Lower lobe of right lung (tissue), 2 donors: ENCODE measurements around the gene ULK4. TPM values are rescaled to one million over a fixed set of nuclear protein-coding genes. Genes with fewer than 3 reads are reported as not detected.
"Not testable (repeated sequence)": the region's sequence is repeated elsewhere in the genome, so short reads cannot be mapped to it uniquely, and the experiment has no call there.

ENCODE experiments used
- ATAC-seq, 2 donors: fragments of 200-7000 bp; cut with Tn5 transposase; one replicate each; pipeline ENCODE4 v1.9.1; 2020 to 2022; ENCODE audit warnings: mild to moderate bottlenecking in 2 of 2, moderate library complexity in 2 of 2
- DNase-seq: peaks from one replicate; pipeline ENCODE4 v3.0.0-alpha.2; 2020
- H3K27ac ChIP-seq: fragments of 200-600 bp; one replicate; pipeline ENCODE4 v1.8.0; 2022
- H3K27me3 ChIP-seq: fragments of 200-600 bp; one replicate; pipeline ENCODE4 v1.8.0; 2022; ENCODE audit warnings: low read depth
- H3K36me3 ChIP-seq: fragments of 200-600 bp; one replicate; pipeline ENCODE4 v1.8.0; 2022; ENCODE audit warnings: mild to moderate bottlenecking
- H3K4me1 ChIP-seq: fragments of 200-600 bp; one replicate; pipeline ENCODE4 v1.8.0; 2022
- H3K4me3 ChIP-seq: fragments of 200-600 bp; one replicate; pipeline ENCODE4 v1.8.0; 2022; ENCODE audit warnings: mild to moderate bottlenecking
- H3K9me3 ChIP-seq: fragments of 200-600 bp; one replicate; pipeline ENCODE4 v1.8.0; 2022
- CTCF ChIP-seq: fragments of 200-600 bp; IDR thresholded peaks from one replicate; pipeline ENCODE4 v1.8.0; 2022; ENCODE audit warnings: antibody characterized with exemption, mild to moderate bottlenecking
- intact Hi-C: fragments of 100-400 bp; cut with DNase I; formaldehyde crosslinking; loops from one replicate; pipeline ENCODE4 v1.11.0; 2022
- total RNA-seq: library from RNA; stranded (reverse); fragmentation: NEBNext Ultra II Directional; extraction: Animal tissue kit (Norgen Biotek cat#: 25700); gene quantifications from one replicate; pipeline ENCODE4 v1.2.1, GENCODE V29; 2021
- donor health status: DM: no; HTN: yes; CAD: no; lungs with severe emphysema.

Gene ULK4
- total RNA-seq, 1 donor from 2014 or later, result 11.4 TPM

- DNase-seq, result no peak
- Histone ChIP-seq H3K36me3 (no peaks in the 10 kb centered on the region), H3K4me1 (no peaks in the 10 kb centered on the region), H3K9me3 (no peaks in the 10 kb centered on the region), H3K27me3 (no peaks in the 10 kb centered on the region), H3K27ac (no peak overlapping the region), H3K4me3 (no peak overlapping the region)
- no peak for TF ChIP-seq CTCF
- no peak for ATAC-seq
- intact Hi-C loops, result no loop called here
Measured at GRCh38 chr3:41651718-41652117, 310.2 kb downstream of the ULK4 start.

GRCh38 chr3:41650406-41650805 is 311.5 kb downstream of the ULK4 start:
- Histone ChIP-seq H3K4me3 (no peak overlapping the region), H3K36me3 (no peaks in the 10 kb centered on the region), H3K4me1 (no peaks in the 10 kb centered on the region), H3K27me3 (no peaks in the 10 kb centered on the region), H3K27ac (no peak overlapping the region), H3K9me3 (no peaks in the 10 kb centered on the region)
- DNase-seq (no peak), ATAC-seq (peak in 1 of 2 donors; percentile 56)
- no peak for TF ChIP-seq CTCF
- intact Hi-C loops, result no loop called here

GRCh38 chr3:41649129-41649739 is 312.7 kb downstream of the ULK4 start:
- no peak for DNase-seq
- H3K9me3 ChIP-seq, result no peaks in the 10 kb centered on the region
- no peaks in the 10 kb centered on the region for H3K4me1 ChIP-seq
- peak; percentile 23 for ATAC-seq
- H3K36me3 ChIP-seq, result no peaks in the 10 kb centered on the region
- no peak for TF ChIP-seq CTCF
- H3K27me3 ChIP-seq, result no peaks in the 10 kb centered on the region
- no peak overlapping the region for H3K4me3 ChIP-seq
- intact Hi-C loops, result no loop called here
- no peak overlapping the region for H3K27ac ChIP-seq

- DNase-seq, H3K27me3 ChIP-seq, H3K4me3 ChIP-seq, H3K27ac ChIP-seq, intact Hi-C loops, H3K4me1 ChIP-seq, H3K36me3 ChIP-seq, ATAC-seq, H3K9me3 ChIP-seq: not testable (repeated sequence)
Measured at GRCh38 chr3:41647730-41648129, 314.2 kb downstream of the ULK4 start.

- Histone ChIP-seq H3K4me3 (no peak overlapping the region), H3K36me3 (no peaks in the 10 kb centered on the region), H3K9me3 (no peaks in the 10 kb centered on the region), H3K4me1 (no peaks in the 10 kb centered on the region), H3K27ac (no peak overlapping the region), H3K27me3 (no peaks in the 10 kb centered on the region)
- ATAC-seq, result no peak
- intact Hi-C loops, result no loop called here
- no peak for DNase-seq
- no peak for TF ChIP-seq CTCF
Measured at GRCh38 chr3:41640076-41640475, 321.8 kb downstream of the ULK4 start.

- no peaks in the 10 kb centered on the region for H3K4me1 ChIP-seq
- no peaks in the 10 kb centered on the region for H3K36me3 ChIP-seq
- DNase-seq (no peak), ATAC-seq (no peak)
- H3K27ac ChIP-seq, result no peak overlapping the region
- H3K4me3 ChIP-seq, result no peak overlapping the region
- H3K9me3 ChIP-seq, result no peaks in the 10 kb centered on the region
- no peaks in the 10 kb centered on the region for H3K27me3 ChIP-seq
- intact Hi-C loops, result no loop called here
- no peak for TF ChIP-seq CTCF
Measured at GRCh38 chr3:41638381-41638780, 323.5 kb downstream of the ULK4 start.
